Activated T-cell treated with anti-CD3 and anti-CD28 coated beads, Interleukin-2, amount 50 U/mL, for 72 hours (primary cell): ENCODE results near the gene PCDHA4. TPM values are rescaled to one million over a fixed set of nuclear protein-coding genes. Genes with fewer than 3 reads are reported as not detected.
A peak's percentile ranks its signal among the peaks of the same experiment; 100 is the strongest.
"Not testable (repeated sequence)": the region's sequence is repeated elsewhere in the genome, so short reads cannot be mapped to it uniquely, and the experiment has no call there.

Experiments used
- ATAC-seq, 2 donors: fragments of 150-1000 bp; cut with Tn5 transposase; replicated peaks in 1 of 2; 2 replicates each; pipeline ENCODE4 v1.10.0; 2021; ENCODE audit warnings: moderate library complexity in 2 of 2, mild to moderate bottlenecking in 1 of 2
- DNase-seq, 2 donors: peaks; one replicate each; pipeline ENCODE4 v3.0.0; 2021 to 2022; ENCODE audit warnings: mixed read lengths in 1 of 2
- H3K27ac Mint-ChIP-seq: one replicate; pipeline ENCODE4 v1.8.0; 2022; ENCODE audit warnings: mild to moderate bottlenecking, moderate library complexity, mixed read lengths
- H3K27me3 Mint-ChIP-seq: one replicate; pipeline ENCODE4 v1.8.0; 2022; ENCODE audit warnings: low read depth, mixed read lengths
- H3K36me3 Mint-ChIP-seq, 2 donors: one replicate each; pipeline ENCODE4 v1.8.0; 2022; ENCODE audit warnings: mixed read lengths in 2 of 2, mild to moderate bottlenecking in 1 of 2; ENCODE audit not compliant: insufficient read depth in 2 of 2
- H3K4me1 Mint-ChIP-seq: one replicate; pipeline ENCODE4 v1.8.0; 2022; ENCODE audit warnings: low read depth, mixed read lengths
- H3K4me3 Mint-ChIP-seq, 2 donors: one replicate each; pipeline ENCODE4 v1.8.0; 2022; ENCODE audit warnings: mild to moderate bottlenecking in 2 of 2, mixed read lengths in 2 of 2, moderate library complexity in 2 of 2
- H3K9me3 Mint-ChIP-seq, 2 donors: one replicate each; pipeline ENCODE4 v1.8.0; 2022; ENCODE audit warnings: mixed read lengths in 2 of 2
- total RNA-seq, 2 donors: library from RNA; stranded (reverse); gene quantifications; one replicate each; pipeline ENCODE4 v1.2.3, GENCODE V29; 2022

PCDHA4 gene
- total RNA-seq, 2 donors from 2014 or later: not detected

- DNase-seq (no peak), ATAC-seq (no peak)
- no peak overlapping the region for H3K27ac Mint-ChIP-seq
- no peak overlapping the region for H3K4me3 Mint-ChIP-seq
- H3K4me1 Mint-ChIP-seq: no peaks in the 10 kb centered on the region
- H3K36me3 Mint-ChIP-seq: peaks cover 1 to 14% of the 10 kb centered on the region in 2 donors
- peaks cover 7% of the 10 kb centered on the region for H3K27me3 Mint-ChIP-seq
- H3K9me3 Mint-ChIP-seq: peaks cover 0 to 6% of the 10 kb centered on the region in 2 donors
Observed at GRCh38 chr5:140796718-140797095, 10.2 kb upstream of the PCDHA4 start.

GRCh38 chr5:140800816-140801493 lies 5.9 kb upstream of the PCDHA4 start, which contains the start of gene PCDHA3:
Gene PCDHA3, plus strand, starts transcription at chr5:140801057.
- Mint-ChIP-seq H3K9me3 (peaks cover 4 to 8% of the 10 kb centered on the region in 2 donors), H3K36me3 (peaks cover 2 to 6% of the 10 kb centered on the region in 2 donors), H3K27me3 (peaks cover 7% of the 10 kb centered on the region), H3K4me1 (no peaks in the 10 kb centered on the region), H3K27ac (no peak within 1 kb of the TSS), H3K4me3 (peak within 1 kb of the TSS in 1 of 2 donors; percentile 29)
- DNase-seq (no peak), ATAC-seq (no peak)

- peaks cover 4 to 8% of the 10 kb centered on the region in 2 donors for H3K9me3 Mint-ChIP-seq
- no peak overlapping the region for H3K27ac Mint-ChIP-seq
- H3K4me3 Mint-ChIP-seq: no peak overlapping the region
- no peaks in the 10 kb centered on the region for H3K4me1 Mint-ChIP-seq
- no peak for DNase-seq
- peaks cover 7% of the 10 kb centered on the region for H3K27me3 Mint-ChIP-seq
- ATAC-seq: no peak
- H3K36me3 Mint-ChIP-seq: peaks cover 2 to 6% of the 10 kb centered on the region in 2 donors
Observed at GRCh38 chr5:140801494-140801841, 5.4 kb upstream of the PCDHA4 start.

- ATAC-seq, H3K4me1 Mint-ChIP-seq, H3K36me3 Mint-ChIP-seq, H3K27ac Mint-ChIP-seq, H3K9me3 Mint-ChIP-seq, H3K4me3 Mint-ChIP-seq, DNase-seq, H3K27me3 Mint-ChIP-seq: not testable (repeated sequence)
Observed at GRCh38 chr5:140802381-140802780, 4.5 kb upstream of the PCDHA4 start.

GRCh38 chr5:140802781-140803271 lies 4.0 kb upstream of the PCDHA4 start:
- ATAC-seq: no peak
- Mint-ChIP-seq H3K27me3 (peaks cover 7% of the 10 kb centered on the region), H3K4me3 (no peak overlapping the region), H3K27ac (no peak overlapping the region), H3K36me3 (peaks cover 5 to 6% of the 10 kb centered on the region in 2 donors), H3K4me1 (no peaks in the 10 kb centered on the region), H3K9me3 (peaks cover 4 to 8% of the 10 kb centered on the region in 2 donors)
- no peak for DNase-seq

- not testable (repeated sequence) for ATAC-seq
- peaks cover 8 to 15% of the 10 kb centered on the region in 2 donors for H3K9me3 Mint-ChIP-seq
Observed at GRCh38 chr5:140808241-140808888, 1.5 kb downstream of the PCDHA4 start.

GRCh38 chr5:140808889-140809291 lies 2.0 kb downstream of the PCDHA4 start:
- ATAC-seq (no peak), DNase-seq (no peak)
- H3K27ac Mint-ChIP-seq: no peak overlapping the region
- H3K4me3 Mint-ChIP-seq: no peak overlapping the region
- H3K4me1 Mint-ChIP-seq: no peaks in the 10 kb centered on the region
- no peaks in the 10 kb centered on the region for H3K27me3 Mint-ChIP-seq
- H3K36me3 Mint-ChIP-seq: peaks cover 9 to 11% of the 10 kb centered on the region in 2 donors
- H3K9me3 Mint-ChIP-seq: peaks cover 8 to 13% of the 10 kb centered on the region in 2 donors

More at GRCh38 chr5:140808241-140808888, 1.5 kb downstream of the PCDHA4 start:
- H3K27me3 Mint-ChIP-seq, H3K27ac Mint-ChIP-seq, H3K4me1 Mint-ChIP-seq, DNase-seq, H3K4me3 Mint-ChIP-seq: not testable (repeated sequence)
- H3K36me3 Mint-ChIP-seq: peaks cover 10 to 13% of the 10 kb centered on the region in 2 donors

GRCh38 chr5:140821375-140822280 lies 14.8 kb downstream of the PCDHA4 start, which contains the start of gene PCDHA5:
Gene PCDHA5, plus strand, starts transcription at chr5:140821613.
- ATAC-seq (no peak), DNase-seq (peak; percentile 8 to 20)
- Mint-ChIP-seq H3K27ac (no peak within 1 kb of the TSS), H3K36me3 (peaks cover 3 to 5% of the 10 kb centered on the region in 2 donors), H3K9me3 (peaks cover 0 to 3% of the 10 kb centered on the region in 2 donors), H3K4me3 (no peak within 1 kb of the TSS), H3K27me3 (peaks cover 9% of the 10 kb centered on the region), H3K4me1 (no peaks in the 10 kb centered on the region)

- no peak overlapping the region for H3K27ac Mint-ChIP-seq
- peaks cover 0 to 7% of the 10 kb centered on the region in 2 donors for H3K9me3 Mint-ChIP-seq
- peaks cover 3 to 5% of the 10 kb centered on the region in 2 donors for H3K36me3 Mint-ChIP-seq
- DNase-seq (no peak), ATAC-seq (no peak)
- H3K4me3 Mint-ChIP-seq: no peak overlapping the region
- peaks cover 16% of the 10 kb centered on the region for H3K27me3 Mint-ChIP-seq
- no peaks in the 10 kb centered on the region for H3K4me1 Mint-ChIP-seq
Observed at GRCh38 chr5:140822281-140822629, 15.4 kb downstream of the PCDHA4 start.

GRCh38 chr5:140822969-140823368 lies 16.1 kb downstream of the PCDHA4 start:
- peaks cover 17% of the 10 kb centered on the region for H3K27me3 Mint-ChIP-seq
- not testable (repeated sequence) for H3K27ac Mint-ChIP-seq, H3K4me3 Mint-ChIP-seq, H3K36me3 Mint-ChIP-seq, H3K4me1 Mint-ChIP-seq, ATAC-seq, DNase-seq, H3K9me3 Mint-ChIP-seq

GRCh38 chr5:140823475-140823874 lies 16.6 kb downstream of the PCDHA4 start:
- Mint-ChIP-seq H3K27ac (no peak overlapping the region), H3K27me3 (peaks cover 20% of the 10 kb centered on the region), H3K9me3 (peaks cover 1 to 7% of the 10 kb centered on the region in 2 donors), H3K4me3 (no peak overlapping the region), H3K36me3 (peaks cover 3 to 9% of the 10 kb centered on the region in 2 donors), H3K4me1 (no peaks in the 10 kb centered on the region)
- no peak for DNase-seq
- ATAC-seq: no peak

- ATAC-seq (no peak), DNase-seq (no peak)
- H3K27ac Mint-ChIP-seq: no peak within 1 kb of the TSS
- peaks cover 7% of the 10 kb centered on the region in 2 donors for H3K9me3 Mint-ChIP-seq
- H3K4me1 Mint-ChIP-seq: no peaks in the 10 kb centered on the region
- H3K4me3 Mint-ChIP-seq: no peak within 1 kb of the TSS
- peaks cover 0 to 14% of the 10 kb centered on the region in 2 donors for H3K36me3 Mint-ChIP-seq
- peaks cover 26% of the 10 kb centered on the region for H3K27me3 Mint-ChIP-seq
Observed at GRCh38 chr5:140827704-140828361, 21.0 kb downstream of the PCDHA4 start, which contains the start of gene PCDHA6. Gene PCDHA6, plus strand, starts transcription at chr5:140827960. Its CDS starts 132 bp downstream, at chr5:140828092.
